HG02852 (cell line): ENCODE data around the gene SPOCK1.
"Not testable (repeated sequence)": the region's sequence is repeated elsewhere in the genome, so short reads cannot be mapped to it uniquely, and the experiment has no call there.

ENCODE experiments used
- ATAC-seq: cut with Tn5 transposase; IDR thresholded peaks from one replicate; pipeline ENCODE4 v1.9.1; 2021; ENCODE audit warnings: mild to moderate bottlenecking, moderate library complexity; ENCODE audit not compliant: unreplicated experiment

SPOCK1 gene

DNA sequence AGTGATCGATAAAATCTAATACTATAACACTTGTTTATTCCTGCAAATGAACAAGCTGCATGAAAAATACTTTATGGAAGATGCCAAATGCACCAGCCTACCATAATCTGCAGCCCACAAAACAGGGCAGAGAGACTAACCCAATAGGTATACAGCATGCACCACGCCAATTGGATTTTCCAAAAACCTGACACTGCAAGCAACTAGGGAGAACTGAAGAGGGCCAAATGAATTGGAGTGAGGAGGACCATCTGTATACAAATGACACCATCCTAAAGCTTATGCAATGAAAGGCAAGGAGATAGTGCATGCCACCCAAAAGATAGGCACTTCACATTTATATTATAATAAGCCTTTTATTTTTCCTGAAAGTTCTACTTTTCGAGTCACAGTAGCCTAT, 100.4 kb downstream of the SPOCK1 start:
- ATAC-seq, result no peak

- no peak for ATAC-seq
Measured at GRCh38 chr5:137398154-137398553, 101.0 kb downstream of the SPOCK1 start.

DNA sequence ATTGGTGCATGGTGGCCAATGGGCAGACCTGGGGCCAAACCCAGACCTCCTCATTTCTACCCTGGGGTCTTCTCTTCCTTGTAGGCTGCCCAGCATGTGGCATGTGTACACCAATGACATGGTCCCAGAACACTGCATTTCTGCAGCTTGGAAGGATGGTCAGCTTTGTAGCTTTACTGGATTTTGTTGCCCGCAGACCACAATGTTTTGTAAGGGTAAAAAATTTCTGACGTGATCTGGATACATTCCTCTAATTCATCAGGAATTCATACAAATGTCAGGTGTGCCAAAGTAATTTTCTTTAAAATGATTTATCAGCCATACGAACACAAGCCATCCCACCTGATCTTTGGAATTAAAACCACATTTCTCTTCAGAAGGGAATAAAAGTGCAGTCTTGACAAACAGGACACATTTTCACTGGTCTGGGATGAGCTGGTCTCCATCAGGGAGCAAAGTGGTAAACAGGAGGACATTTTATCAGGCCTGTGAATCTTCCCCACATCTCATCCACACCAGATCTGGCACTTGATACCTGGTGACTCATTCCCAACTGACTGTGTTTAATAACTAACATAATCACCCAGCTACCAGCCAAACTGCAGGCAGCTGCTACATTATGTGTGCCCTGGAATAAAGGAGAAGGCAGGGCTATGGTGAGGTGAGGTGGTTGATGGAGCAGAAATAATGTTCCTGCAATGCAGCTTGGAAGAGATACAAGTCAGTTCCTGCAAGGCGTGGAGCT, 103.9 kb downstream of the SPOCK1 start:
- no peak for ATAC-seq

DNA sequence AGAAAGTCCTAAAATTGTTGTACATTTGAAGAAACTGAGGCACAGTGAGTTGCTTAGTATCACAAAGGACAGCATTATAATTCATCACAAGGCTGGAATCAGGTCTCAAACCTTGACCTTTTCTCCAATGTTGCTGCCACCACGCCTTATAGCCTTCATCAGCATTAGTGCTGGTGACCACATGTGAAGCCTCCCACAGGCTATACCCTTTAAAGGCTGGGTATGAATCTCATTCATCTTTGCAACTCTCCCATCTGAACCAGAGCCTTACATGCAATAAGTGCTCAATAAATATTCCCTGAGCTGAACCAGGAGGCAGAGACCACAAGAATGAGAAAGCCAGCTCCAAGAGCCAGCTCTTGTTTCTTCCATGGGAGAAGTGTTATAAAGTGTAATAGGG, 104.7 kb downstream of the SPOCK1 start:
- no peak for ATAC-seq

DNA sequence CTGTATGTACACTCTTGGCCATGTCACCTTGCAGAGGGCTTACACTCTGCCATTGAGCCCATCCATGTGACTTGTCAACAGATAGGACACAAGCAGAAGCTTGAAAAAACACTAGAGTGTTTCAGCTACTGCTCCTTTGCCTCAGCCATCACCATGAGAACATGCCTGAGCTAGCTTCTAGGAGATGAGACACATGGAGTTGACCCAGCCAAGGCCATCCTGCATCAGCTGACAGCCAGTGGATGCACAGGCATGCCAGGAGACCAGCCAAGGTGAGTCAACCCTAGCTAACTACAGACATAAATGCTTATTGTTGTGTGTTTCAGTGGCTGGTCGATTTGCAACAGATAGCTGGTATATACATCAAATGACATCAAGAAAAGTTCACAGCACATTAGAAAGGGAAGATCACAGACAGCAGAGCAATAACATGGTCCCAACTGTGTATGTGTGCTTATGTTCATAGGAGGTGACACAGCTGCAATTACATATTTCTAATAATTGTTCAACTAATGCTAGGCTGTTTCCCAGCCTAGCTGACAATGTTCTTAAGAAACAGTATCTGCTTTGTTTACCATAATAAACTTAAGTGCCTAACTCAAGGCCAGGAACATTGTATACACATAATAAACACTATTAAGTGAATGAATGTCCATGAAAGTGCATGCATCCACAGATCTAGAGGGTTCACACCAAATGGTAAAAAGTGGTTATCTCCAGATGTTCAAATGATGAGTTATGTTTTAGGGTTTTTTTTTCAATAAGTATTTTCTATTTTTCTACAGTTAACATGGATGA, 105.7 kb downstream of the SPOCK1 start:
- no peak for ATAC-seq

DNA sequence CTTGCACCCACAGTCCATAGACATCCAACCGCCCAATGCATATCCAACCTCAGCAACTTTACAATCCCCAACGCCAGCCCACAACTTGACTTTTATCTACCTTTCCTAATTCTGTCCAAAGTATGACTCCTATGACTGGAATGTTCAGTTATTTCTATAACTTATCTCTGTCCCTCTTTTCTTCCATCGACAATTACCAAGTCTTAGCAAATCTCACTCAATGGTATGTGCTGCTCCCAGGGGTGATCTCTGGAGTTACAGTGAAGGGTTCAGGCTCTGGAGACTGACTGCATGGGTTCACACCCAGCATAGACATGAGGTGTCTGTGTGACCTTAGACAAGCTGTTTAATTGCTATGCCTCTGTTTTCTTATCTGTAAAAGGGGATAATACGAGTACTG, 106.9 kb downstream of the SPOCK1 start:
- no peak for ATAC-seq

DNA sequence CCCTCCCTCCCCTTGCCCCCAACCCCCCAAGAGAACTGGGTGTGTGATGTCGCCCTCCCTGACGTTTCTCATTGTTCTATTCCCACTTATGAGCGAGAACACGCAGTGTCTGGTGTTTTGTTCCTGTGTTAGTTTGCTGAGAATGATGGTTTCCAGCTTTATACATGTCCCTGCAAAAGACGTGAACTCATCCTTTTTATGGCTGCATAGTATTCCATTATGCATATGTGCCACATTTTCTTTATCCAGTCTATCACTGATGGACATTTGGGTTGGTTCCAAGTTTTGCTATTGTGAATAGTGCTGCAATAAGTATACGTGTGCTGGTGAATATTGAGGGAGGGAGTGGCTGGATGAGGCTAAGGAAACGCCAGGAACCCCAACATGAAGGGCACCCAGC, 108.1 kb downstream of the SPOCK1 start:
- ATAC-seq, result not testable (repeated sequence)

GRCh38 chr5:137389042-137389441, 110.1 kb downstream of the SPOCK1 start:
- no peak for ATAC-seq

DNA sequence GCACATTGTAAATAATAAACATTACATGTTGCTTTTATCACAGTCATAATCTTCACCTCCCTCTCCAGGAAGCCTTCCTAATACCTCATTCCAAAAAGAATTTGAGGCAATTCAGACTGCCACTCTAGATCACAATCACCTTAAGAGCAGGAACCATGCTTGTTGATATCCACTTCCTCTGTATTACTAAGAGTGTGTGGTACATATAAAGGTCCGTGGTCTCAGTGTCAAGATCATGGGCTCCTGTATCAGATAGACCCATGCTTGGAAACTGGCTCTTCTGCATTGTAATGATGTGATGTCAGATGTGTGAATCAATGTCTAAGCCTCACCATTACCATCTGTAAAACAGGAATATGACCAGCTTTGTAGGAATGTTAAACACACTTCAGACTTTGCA, 114.1 kb downstream of the SPOCK1 start:
- no peak for ATAC-seq

DNA sequence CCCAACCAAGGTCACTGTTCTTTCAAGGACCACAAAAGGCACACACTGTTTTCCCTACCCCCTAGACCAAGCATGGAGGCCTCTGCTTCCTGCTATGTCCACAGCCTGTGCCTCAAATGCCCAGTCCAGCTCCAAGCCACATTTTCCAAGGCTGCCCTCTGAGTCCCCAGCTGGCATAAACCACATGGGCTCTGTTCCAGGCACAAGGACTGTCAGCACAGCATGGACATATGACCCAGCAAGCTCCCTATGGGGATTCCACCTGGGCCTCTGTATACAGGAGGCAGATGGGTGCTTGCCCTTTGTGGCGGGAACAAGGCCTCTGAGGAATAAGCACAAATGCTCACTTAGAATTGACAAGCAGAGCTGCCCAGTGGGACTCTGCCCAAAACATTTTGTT, 115.2 kb downstream of the SPOCK1 start:
- no peak for ATAC-seq

GRCh38 chr5:137381555-137381954, 117.6 kb downstream of the SPOCK1 start:
- no peak for ATAC-seq

DNA sequence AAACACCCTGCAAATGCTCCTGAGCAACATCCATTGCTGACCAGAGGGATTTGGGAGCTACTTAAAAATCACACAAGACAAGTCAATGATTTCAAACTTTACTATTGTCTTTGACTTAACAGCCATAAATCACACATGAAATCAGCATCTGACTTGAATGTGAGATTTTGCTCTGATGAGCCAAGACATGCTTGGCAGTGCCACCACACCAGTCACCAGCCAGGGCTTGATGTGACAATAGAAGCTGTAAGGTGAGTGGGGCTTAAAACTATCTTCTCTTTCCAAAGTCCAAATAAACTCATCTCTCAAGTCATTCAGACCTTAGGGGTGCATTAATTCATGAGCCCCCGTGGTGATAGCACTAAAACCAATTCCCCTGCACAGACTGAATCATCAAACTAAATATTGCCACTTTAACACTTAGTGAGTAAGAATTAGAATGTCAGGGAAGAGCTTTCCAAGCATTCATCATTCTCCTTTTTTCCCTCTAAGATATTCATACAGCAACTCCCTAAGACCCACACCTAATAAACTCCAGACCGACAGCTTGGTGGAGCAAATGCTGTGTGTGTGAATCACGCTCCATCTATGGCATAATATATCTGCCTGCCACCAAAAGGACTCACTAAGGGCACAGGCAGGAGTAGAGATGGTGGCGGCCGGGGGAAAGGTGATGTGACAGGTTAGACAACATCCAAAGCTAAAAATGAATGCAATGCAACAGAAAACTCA, 119.4 kb downstream of the SPOCK1 start:
- ATAC-seq, result no peak

- no peak for ATAC-seq
Measured at GRCh38 chr5:137375741-137376526, 123.2 kb downstream of the SPOCK1 start.

DNA sequence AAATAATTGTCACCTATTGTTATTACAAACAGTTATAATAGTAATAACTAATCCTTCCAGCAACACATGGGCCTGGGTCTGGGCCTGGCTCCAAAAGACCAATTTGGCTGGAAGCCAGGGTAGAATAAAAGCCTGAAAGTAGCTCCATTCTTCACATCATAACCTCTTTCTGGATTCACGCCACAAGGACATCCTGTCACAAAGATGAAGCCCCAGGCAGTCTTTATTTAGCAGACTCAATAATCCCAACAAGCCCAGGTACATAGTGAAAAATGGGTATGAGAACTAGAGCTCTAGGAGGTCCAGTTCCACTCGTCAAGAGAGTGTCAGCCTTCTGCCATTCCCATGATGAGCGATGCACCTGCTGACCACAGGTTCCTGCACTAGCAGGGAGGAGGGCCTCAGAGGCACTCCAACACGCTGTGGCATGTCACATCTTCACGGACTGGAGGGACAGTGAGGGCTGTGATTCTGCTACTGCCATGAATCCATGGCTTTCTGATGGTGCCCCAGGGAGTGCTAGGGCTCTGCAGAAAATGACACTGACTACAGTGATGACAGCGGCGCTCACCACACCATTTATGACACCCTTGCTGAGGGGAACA, 124.9 kb downstream of the SPOCK1 start:
- ATAC-seq, result no peak

DNA sequence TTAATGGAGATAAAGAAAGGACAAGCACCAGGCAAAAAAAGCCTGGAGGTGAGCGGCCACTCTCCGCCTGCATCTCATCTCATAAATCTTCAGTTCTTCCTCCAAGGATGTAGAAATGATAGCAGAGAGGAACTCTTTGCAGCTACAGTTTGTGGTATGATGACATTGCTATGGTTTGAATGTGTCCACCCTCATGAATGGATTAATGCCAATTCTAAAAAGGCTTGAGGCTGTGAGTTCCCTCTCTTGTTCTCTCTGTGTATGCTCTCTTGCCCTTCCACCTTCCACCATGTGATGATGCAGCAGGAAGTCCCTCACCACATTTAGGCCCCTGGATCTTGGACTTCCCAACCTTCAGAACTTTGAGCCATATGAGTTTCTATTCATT, 126.4 kb downstream of the SPOCK1 start:
- no peak for ATAC-seq

- ATAC-seq, result no peak
Measured at GRCh38 chr5:137372016-137372772, 126.9 kb downstream of the SPOCK1 start.

DNA sequence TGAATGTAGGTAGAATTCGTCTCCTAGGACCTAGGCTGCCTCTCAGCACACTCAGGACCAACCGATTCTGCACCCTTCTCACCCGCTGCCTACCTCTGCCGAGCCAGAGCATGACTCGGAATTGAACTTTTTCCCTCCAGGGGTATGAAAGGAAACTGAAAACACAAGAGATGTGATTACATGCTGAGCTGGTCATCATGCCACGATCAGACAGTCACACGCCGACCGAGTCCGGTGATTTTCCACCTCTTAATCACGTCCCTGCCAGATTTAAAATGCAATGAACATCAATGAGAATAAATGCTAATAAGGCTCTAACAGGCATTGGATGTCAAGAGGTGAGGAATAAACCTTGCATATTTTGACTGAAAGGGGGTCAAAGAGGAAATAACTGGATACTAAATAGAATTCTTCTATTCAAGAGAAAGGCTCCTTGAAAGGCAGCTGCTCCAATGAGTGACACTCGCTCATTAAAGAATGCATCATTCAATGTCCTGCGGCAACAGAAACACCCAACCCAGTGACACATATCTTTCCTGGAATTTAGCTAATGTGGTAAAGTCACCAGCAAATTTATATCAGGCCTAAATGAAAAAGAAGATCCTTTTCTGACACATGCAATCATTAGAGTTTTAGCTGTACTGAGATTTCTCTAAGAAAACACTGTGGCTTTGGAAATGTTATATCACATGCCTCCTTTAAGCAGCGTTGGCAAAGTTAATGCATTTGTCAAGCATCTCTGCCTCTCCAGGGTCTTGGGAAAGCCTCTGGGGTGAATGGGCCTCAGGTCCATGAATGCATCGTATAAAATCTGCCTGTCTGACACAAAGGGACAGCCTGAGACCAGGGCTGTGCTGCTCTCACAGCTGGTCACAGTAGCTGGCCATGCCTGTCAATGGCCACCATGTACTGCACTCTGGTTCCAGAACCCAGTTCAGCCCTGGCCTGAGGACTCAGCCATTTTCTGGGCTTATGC, 128.7 kb downstream of the SPOCK1 start:
- no peak for ATAC-seq

DNA sequence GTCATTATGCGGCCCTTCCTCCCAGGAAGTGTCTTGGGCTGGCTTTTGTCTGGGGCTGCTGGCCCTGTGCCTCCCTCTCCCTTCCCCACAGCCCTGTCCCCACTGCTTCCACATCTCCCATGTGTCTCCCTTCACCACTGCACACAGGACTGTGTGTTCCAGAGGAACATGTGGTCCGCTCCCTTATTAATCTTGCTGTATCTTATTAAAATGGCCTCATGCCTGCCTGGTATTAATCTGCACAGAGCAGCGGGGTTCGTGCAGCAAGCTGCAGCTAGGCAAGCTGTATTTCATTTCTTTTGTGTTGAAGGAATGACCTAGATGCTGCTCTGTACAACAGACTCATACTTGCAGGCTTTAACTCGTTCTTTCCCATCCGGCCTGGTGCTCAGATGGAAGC, 130.5 kb downstream of the SPOCK1 start:
- no peak for ATAC-seq

GRCh38 chr5:137367951-137368350, 131.2 kb downstream of the SPOCK1 start:
- ATAC-seq, result no peak
